MM.1S (cell line): Measurements from ENCODE around the gene KIF9.
"Not testable (repeated sequence)": the region's sequence is repeated elsewhere in the genome, so short reads cannot be mapped to it uniquely, and the experiment has no call there.

Source experiments
- DNase-seq: peaks from one replicate; pipeline ENCODE4 v3.0.0-alpha.2; 2015
- H2AFZ ChIP-seq: fragments of 300-600 bp; sonication (generic); 2 replicates; pipeline ENCODE4 v1.6.0; 2016; ENCODE audit warnings: antibody characterized with exemption, low read length
- H3F3A ChIP-seq: fragments of 300-600 bp; sonication (generic); 2 replicates; pipeline ENCODE4 v1.6.1; 2016; ENCODE audit warnings: mild to moderate bottlenecking, antibody characterized with exemption, low read length, moderate library complexity, mixed read lengths; ENCODE audit not compliant: insufficient read depth
- H3K27ac ChIP-seq: fragments of 300-600 bp; sonication (generic); 2 replicates; pipeline ENCODE4 v1.5.1; 2016; ENCODE audit warnings: mild to moderate bottlenecking, low read length
- H3K27me3 ChIP-seq: fragments of 300-600 bp; sonication (generic); replicated peaks from 2 replicates; pipeline ENCODE4 v1.6.0; 2016; ENCODE audit warnings: low read length; ENCODE audit not compliant: insufficient read depth
- H3K36me3 ChIP-seq: fragments of 300-600 bp; sonication (generic); replicated peaks from 2 replicates; pipeline ENCODE4 v1.6.1; 2016; ENCODE audit warnings: mild to moderate bottlenecking, low read length, mixed read lengths; ENCODE audit not compliant: insufficient read depth
- H3K4me1 ChIP-seq: fragments of 300-600 bp; sonication (generic); 2 replicates; pipeline ENCODE4 v1.6.1; 2016; ENCODE audit warnings: low read length, mixed read lengths
- H3K4me2 ChIP-seq: fragments of 300-600 bp; sonication (generic); 2 replicates; pipeline ENCODE4 v1.6.0; 2016; ENCODE audit warnings: low read depth, low read length
- H3K4me3 ChIP-seq: fragments of 300-600 bp; sonication (generic); 2 replicates; pipeline ENCODE4 v1.5.1; 2016; ENCODE audit warnings: low read length, mixed read lengths
- H3K79me2 ChIP-seq: fragments of 300-600 bp; sonication (generic); 2 replicates; pipeline ENCODE4 v1.6.1; 2016; ENCODE audit warnings: mixed run types, low read length, mixed read lengths
- H3K9ac ChIP-seq: fragments of 300-600 bp; sonication (generic); 2 replicates; pipeline ENCODE4 v1.6.1; 2016; ENCODE audit warnings: low read length, mixed read lengths
- H3K9me2 ChIP-seq: fragments of 300-600 bp; sonication (generic); replicated peaks from 2 replicates; pipeline ENCODE4 v1.6.1; 2016; ENCODE audit warnings: mild to moderate bottlenecking, low read length, mixed read lengths; ENCODE audit not compliant: insufficient read depth
- H3K9me3 ChIP-seq: fragments of 300-600 bp; sonication (generic); replicated peaks from 2 replicates; pipeline ENCODE4 v1.6.1; 2016; ENCODE audit warnings: mild to moderate bottlenecking, low read length, mixed read lengths; ENCODE audit not compliant: insufficient read depth
- H4K20me1 ChIP-seq: fragments of 300-600 bp; sonication (generic); 2 replicates; pipeline ENCODE4 v1.6.1; 2016; ENCODE audit warnings: mild to moderate bottlenecking, low read length, moderate library complexity, mixed read lengths; ENCODE audit not compliant: insufficient read depth
- CTCF ChIP-seq: fragments of 300-600 bp; sonication (generic); IDR thresholded peaks from 2 replicates; pipeline ENCODE4 v1.5.1; 2016; ENCODE audit warnings: antibody characterized with exemption, low read length, mixed read lengths
- EZH2 ChIP-seq: fragments of 300-600 bp; sonication (generic); optimal IDR thresholded peaks from 2 replicates; pipeline ENCODE3; 2017; ENCODE audit warnings: low read depth, mild to moderate bottlenecking, antibody characterized with exemption, low read length, mixed read lengths
- EZH2phosphoT487 ChIP-seq: fragments of 300-600 bp; sonication (generic); IDR thresholded peaks from 2 replicates; pipeline ENCODE4 v1.6.1; 2018; ENCODE audit warnings: antibody characterized with exemption, low read length

KIF9 gene

DNA sequence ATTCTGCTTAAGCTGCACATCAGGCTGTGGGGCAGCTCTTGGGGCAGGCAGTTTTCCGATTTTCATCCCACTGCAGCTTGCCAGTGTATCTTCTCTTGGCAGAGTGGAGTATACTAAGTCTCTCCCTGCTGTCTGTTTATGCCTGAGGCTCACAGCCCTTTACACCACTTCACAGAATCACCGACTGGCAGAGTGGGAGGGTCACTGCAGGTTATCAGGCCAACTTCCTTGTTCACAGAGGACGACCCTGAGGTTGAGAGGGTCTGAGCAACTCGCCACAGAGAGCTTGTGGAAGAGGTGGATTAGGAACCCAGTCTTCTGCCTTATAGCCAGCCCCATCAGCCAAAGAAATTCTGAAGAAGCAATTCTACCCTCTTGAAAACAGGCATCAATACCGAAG is 30.9 kb downstream of the KIF9 start:
- Histone ChIP-seq H3K4me2 (no peak overlapping the region), H2AFZ (no peak overlapping the region), H3K9me3 (no peaks in the 10 kb centered on the region), H3K27ac (no peak overlapping the region), H3K4me3 (no peak overlapping the region), H3K4me1 (no peaks in the 10 kb centered on the region), H3K27me3 (no peaks in the 10 kb centered on the region), H3K9ac (no peak overlapping the region), H3F3A (no peaks in the 10 kb centered on the region), H3K9me2 (no peaks in the 10 kb centered on the region), H4K20me1 (no peaks in the 10 kb centered on the region), H3K79me2 (no peaks in the 10 kb centered on the region), H3K36me3 (no peaks in the 10 kb centered on the region)
- TF ChIP-seq EZH2phosphoT487 = no peak
- no peak for TF ChIP-seq EZH2
- TF ChIP-seq CTCF = no peak
- DNase-seq = no peak

- not testable (repeated sequence) for H3K27me3 ChIP-seq, H3K4me1 ChIP-seq, H3K4me2 ChIP-seq, H3K4me3 ChIP-seq, DNase-seq, H4K20me1 ChIP-seq, H3F3A ChIP-seq, H3K79me2 ChIP-seq, H3K27ac ChIP-seq, H3K9me3 ChIP-seq, H3K36me3 ChIP-seq, H2AFZ ChIP-seq, H3K9me2 ChIP-seq, H3K9ac ChIP-seq
Observed at GRCh38 chr3:47251085-47251484, 31.5 kb downstream of the KIF9 start.

GRCh38 chr3:47250309-47251060 is 32.1 kb downstream of the KIF9 start:
- H3F3A ChIP-seq = no peaks in the 10 kb centered on the region
- H3K9ac ChIP-seq = no peak overlapping the region
- TF ChIP-seq CTCF = peak; percentile 34
- no peak for TF ChIP-seq EZH2phosphoT487
- no peak for TF ChIP-seq EZH2
- DNase-seq = no peak
- no peak overlapping the region for H3K4me3 ChIP-seq
- no peaks in the 10 kb centered on the region for H3K36me3 ChIP-seq
- no peak overlapping the region for H3K27ac ChIP-seq
- no peak overlapping the region for H2AFZ ChIP-seq
- no peaks in the 10 kb centered on the region for H3K27me3 ChIP-seq
- H4K20me1 ChIP-seq = no peaks in the 10 kb centered on the region
- no peaks in the 10 kb centered on the region for H3K9me2 ChIP-seq
- H3K4me1 ChIP-seq = no peaks in the 10 kb centered on the region
- H3K79me2 ChIP-seq = no peaks in the 10 kb centered on the region
- H3K4me2 ChIP-seq = no peak overlapping the region
- no peaks in the 10 kb centered on the region for H3K9me3 ChIP-seq
